H1 (cell line): ENCODE data around the gene DAAM1.

ENCODE experiments used
- CBX8 ChIP-seq: fragments of 300-800, 300-1000 bp; sonication (generic); IDR thresholded peaks from 2 replicates; pipeline ENCODE4 v1.7.1; 2016; ENCODE audit warnings: low read depth, low read length, borderline replicate concordance
- CTCF ChIP-seq, 3 experiments: IDR thresholded peaks; 1 replicate in 2 of 3; 2 replicates in 1 of 3; pipeline versions ENCODE4 v1.5.1 to v1.6.1; 2011; ENCODE audit warnings: low read length in 3 of 3, mild to moderate bottlenecking in 3 of 3, inconsistent platforms in 2 of 3, low read depth in 1 of 3, moderate library complexity in 1 of 3; ENCODE audit not compliant: insufficient read depth in 1 of 3; ENCODE audit errors: control extremely low read depth in 1 of 3
- FOSL1 ChIP-seq: IDR thresholded peaks from 2 replicates; pipeline ENCODE4 v1.6.1; 2011; ENCODE audit warnings: mild to moderate bottlenecking, low read depth, low read length, moderate library complexity; ENCODE audit not compliant: insufficient read depth
- POLR2A ChIP-seq, 2 experiments: IDR thresholded peaks; 1 replicate in 1 of 2; 2 replicates in 1 of 2; pipeline ENCODE4 v1.6.1; 2011; ENCODE audit warnings: low read depth in 2 of 2, low read length in 2 of 2, mild to moderate bottlenecking in 2 of 2; ENCODE audit errors: control extremely low read depth in 1 of 2
- RAD21 ChIP-seq, 2 experiments: IDR thresholded peaks in 1 of 2; conservative IDR thresholded peaks in 1 of 2; 2 replicates each; pipeline ENCODE4 v1.6.1; 2011; ENCODE audit warnings: low read depth in 2 of 2, low read length in 2 of 2, improper control_type of control experiment in 1 of 2, inconsistent platforms in 1 of 2, mild to moderate bottlenecking in 1 of 2, moderate library complexity in 1 of 2
- RBBP5 ChIP-seq: IDR thresholded peaks from 2 replicates; pipeline ENCODE4 v1.7.1; 2012; ENCODE audit warnings: low read depth, mild to moderate bottlenecking, inconsistent platforms, low read length, moderate library complexity, borderline replicate concordance
- SIN3A ChIP-seq, 2 experiments: IDR thresholded peaks in 1 of 2; conservative IDR thresholded peaks in 1 of 2; 2 replicates each; pipeline ENCODE4 v1.6.1; 2011 to 2012; ENCODE audit warnings: low read length in 2 of 2, improper control_type of control experiment in 1 of 2, low read depth in 1 of 2, mild to moderate bottlenecking in 1 of 2

GRCh38 chr14:59292028-59292427, 103.6 kb downstream of the DAAM1 start:
- no peak for TF ChIP-seq CTCF (IDR thresholded peaks at IDR 0.05; ENCODE audit: control extremely low read depth in 1 of 3, insufficient read depth in 1 of 3, low read depth in 1 of 3, low read length in 3 of 3)
- TF ChIP-seq CBX8: no peak
- TF ChIP-seq POLR2A (IDR thresholded peaks at IDR 0.05; ENCODE audit: control extremely low read depth in 1 of 2, low read depth in 2 of 2, low read length in 2 of 2): no peak
- no peak for TF ChIP-seq RBBP5
- no peak for TF ChIP-seq FOSL1
- no peak for TF ChIP-seq SIN3A (conservative IDR thresholded peaks at IDR 0.05 in 1 of 2, IDR thresholded peaks at IDR 0.05 in 1 of 2; ENCODE audit: low read depth in 1 of 2, low read length in 2 of 2)
- no peak for TF ChIP-seq RAD21 (IDR thresholded peaks at IDR 0.05 in 1 of 2, conservative IDR thresholded peaks at IDR 0.05 in 1 of 2; ENCODE audit: low read depth in 2 of 2, low read length in 2 of 2)
